DMS 273 (cell line): ENCODE data around the gene NFASC.

ENCODE experiments used
- DNase-seq: peaks from one replicate; lab custom pipeline; 2025; ENCODE audit not compliant: unreplicated experiment; lab: John Stamatoyannopoulos, UW

NFASC gene

DNA sequence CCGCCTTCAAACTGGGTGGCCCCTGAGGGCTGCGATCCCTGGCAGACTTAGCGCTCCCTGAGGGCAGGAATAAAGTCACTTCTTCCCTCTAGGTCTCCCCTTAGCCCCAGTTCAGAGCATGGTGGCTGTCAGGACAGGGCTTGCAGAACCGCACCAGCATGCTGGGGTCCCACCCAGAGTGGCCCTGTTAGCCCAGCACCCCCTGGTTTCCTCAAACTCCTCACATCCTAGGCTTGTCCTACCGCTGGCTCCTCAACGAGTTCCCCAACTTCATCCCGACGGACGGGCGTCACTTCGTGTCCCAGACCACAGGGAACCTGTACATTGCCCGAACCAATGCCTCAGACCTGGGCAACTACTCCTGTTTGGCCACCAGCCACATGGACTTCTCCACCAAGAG is 188.2 kb downstream of the NFASC start:
- DNase-seq, result no peak

DNA sequence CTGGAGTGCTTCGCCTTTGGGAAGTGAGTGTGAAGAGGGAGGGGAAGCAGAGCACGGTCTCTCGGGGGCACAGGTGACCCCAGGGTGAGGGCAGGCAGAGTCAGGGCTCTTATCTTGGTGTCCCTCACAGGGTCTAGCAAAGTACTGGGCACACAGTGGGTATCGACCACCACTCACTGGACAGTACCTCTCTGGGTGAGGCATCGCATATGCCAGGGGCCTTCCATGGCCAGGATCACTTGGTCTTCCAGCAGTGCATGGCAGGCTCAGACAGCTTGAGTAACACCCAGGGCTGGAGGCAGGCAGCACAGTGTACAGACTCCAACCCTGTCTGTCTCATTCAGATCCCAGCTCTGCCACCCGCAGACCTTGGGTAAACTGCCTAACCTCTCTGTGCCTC is 189.0 kb downstream of the NFASC start:
- DNase-seq, result no peak

- no peak for DNase-seq
These were observed 190.1 kb downstream of the NFASC start for GRCh38 chr1:205060746-205061145.

GRCh38 chr1:205061227-205061626 is 190.6 kb downstream of the NFASC start:
- no peak for DNase-seq

DNA sequence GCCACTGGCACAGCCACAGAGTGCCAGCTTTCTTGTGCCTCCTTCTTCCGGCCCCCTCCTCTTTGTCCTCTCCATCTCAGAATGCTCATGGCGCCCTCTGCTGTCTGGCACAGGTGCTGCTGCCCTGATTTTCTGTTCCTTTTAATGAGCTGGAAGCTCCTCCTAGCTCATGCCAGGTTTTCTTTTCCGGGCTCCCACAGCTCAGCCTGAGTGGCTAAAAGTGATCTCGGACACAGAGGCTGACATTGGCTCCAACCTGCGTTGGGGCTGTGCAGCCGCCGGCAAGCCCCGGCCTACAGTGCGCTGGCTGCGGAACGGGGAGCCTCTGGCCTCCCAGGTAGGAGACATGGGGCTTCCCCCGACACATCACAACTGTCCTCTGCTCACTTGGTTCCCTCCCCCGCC is 191.0 kb downstream of the NFASC start:
- peak; percentile 94 for DNase-seq

- no peak for DNase-seq
These were observed 191.7 kb downstream of the NFASC start for GRCh38 chr1:205062319-205062718.

GRCh38 chr1:205062895-205063294 is 192.2 kb downstream of the NFASC start:
- no peak for DNase-seq

DNA sequence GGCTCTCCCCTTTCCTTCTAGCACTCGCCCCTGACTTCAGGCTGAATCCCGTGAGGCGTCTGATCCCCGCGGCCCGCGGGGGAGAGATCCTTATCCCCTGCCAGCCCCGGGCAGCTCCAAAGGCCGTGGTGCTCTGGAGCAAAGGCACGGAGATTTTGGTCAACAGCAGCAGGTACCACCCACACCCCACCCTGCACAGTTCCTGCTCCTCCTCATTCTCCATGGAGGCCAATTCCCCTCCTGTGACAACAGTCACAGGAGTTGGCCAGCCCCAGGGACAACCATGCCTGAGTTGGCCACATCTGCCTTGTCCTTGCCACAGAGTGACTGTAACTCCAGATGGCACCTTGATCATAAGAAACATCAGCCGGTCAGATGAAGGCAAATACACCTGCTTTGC is 193.6 kb downstream of the NFASC start:
- no peak for DNase-seq

GRCh38 chr1:205064741-205065316 is 194.2 kb downstream of the NFASC start:
- no peak for DNase-seq

DNA sequence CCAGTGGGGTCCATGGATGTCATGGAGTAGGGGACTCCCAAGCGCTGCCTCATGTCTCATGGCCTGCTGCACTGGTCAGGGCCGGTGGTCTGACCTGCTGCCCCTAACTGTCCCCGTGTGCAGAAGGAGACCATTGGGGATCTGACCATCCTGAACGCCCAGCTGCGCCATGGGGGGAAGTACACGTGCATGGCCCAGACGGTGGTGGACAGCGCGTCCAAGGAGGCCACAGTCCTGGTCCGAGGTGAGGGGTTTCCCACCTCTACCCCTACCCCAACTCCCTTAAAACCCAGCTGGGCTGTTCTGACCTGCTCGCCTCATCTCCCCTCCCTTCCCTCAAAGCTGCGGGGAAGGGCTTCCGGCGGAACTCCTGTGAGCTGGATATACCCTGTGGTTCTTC is 195.0 kb downstream of the NFASC start:
- no peak for DNase-seq

DNA sequence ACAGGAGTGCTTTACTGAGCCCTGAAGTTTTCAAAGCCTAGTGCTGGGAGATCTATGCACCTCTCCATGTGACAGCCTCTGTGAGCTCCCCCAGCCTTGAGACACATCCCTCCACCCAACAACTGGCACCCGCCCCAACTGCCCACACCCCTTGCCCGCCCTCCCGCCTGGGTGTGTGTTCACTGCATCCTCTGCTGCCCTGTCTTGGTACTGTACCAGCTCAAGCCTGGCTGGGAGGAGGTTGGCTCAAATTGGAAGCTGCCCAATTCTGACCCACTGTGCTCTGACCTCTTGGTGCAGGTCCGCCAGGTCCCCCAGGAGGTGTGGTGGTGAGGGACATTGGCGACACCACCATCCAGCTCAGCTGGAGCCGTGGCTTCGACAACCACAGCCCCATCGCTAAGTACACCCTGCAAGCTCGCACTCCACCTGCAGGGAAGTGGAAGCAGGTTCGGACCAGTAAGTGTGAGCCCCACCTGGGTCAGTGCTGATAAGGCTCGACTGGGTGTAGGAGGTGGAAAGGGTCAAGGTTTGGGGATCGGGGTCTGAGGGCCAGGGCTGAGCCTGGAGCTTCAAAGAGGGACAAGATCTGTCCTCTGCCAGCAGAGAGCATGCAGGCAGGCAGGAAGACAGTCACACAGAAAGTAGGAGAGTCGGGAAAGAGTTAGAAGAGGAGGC is 195.6 kb downstream of the NFASC start:
- peak; percentile 69 for DNase-seq

DNA sequence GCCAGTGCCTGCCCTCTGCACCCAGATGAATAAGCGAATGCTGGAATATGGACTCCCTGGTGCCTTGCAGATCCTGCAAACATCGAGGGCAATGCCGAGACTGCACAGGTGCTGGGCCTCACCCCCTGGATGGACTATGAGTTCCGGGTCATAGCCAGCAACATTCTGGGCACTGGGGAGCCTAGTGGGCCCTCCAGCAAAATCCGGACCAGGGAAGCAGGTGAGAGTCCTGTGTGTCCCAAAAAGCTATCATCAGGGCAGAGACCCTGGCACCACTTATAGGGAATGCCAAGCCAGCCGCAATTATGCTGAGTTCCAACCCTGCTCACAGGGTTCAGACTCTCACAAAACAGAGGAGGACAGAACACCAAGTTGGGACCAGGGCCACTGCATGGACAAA is 196.4 kb downstream of the NFASC start:
- DNase-seq, result no peak

DNA sequence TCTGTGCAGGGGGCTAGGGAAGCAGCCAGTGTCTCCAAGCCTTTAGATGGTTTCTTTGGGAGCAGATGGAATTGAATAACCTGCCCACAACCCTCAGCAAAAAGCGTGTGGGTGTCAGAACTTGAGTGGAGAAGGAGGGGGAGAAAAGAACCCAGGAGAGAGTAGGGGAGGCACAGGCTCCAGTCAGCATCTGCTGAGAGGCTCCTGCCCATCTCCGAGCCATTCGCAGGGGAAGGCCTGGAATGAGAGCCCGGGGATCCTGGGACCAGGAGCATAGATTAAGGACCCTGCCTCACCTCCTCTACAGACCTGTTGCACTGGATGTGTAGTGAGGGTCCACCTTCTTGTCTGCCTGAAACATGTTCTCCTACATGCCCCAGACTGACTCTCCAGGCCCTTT is 197.3 kb downstream of the NFASC start:
- DNase-seq, result no peak

GRCh38 chr1:205068457-205069040 is 197.9 kb downstream of the NFASC start:
- DNase-seq, result no peak

DNA sequence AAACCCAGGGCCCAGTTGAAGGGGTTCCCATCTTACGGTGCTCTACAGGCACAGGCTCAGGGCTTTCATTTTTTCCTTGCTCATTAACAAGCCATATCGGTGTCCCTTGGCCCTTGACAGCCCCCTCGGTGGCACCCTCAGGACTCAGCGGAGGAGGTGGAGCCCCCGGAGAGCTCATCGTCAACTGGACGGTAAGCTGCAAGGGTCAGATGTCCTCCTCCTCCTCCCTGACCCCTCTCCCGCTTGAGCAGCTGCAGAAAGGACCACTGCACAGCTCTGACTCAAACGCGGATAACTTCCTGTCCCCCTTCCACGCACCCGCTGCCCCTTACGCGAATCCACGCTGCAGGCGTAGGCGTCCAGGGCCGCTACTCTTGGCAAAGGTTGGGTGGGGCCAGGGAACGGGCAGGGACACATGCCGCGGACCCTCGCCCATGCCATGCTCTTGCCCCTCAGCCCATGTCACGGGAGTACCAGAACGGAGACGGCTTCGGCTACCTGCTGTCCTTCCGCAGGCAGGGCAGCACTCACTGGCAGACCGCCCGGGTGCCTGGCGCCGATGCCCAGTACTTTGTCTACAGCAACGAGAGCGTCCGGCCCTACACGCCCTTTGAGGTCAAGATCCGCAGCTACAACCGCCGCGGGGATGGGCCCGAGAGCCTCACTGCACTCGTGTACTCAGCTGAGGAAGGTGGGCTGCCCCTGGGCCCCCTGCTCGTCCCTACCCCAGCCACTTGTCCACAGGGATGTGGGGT is 198.9 kb downstream of the NFASC start:
- DNase-seq, result no peak

- DNase-seq, result no peak
These were observed 200.4 kb downstream of the NFASC start for GRCh38 chr1:205071028-205071409.

DNA sequence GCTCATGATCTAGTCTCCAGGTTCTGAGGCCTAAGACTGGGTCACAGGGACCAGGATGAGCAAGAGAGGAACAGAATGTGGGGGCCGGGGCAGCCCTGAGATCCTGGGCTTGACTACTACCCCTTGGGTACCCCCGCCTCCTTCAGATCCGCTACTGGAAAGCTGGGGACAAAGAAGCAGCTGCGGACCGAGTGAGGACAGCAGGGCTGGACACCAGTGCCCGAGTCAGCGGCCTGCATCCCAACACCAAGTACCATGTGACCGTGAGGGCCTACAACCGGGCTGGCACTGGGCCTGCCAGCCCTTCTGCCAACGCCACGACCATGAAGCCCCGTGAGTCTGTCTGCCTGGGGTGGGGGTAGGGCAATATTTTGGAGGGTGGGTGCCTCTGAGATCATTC is 201.1 kb downstream of the NFASC start:
- no peak for DNase-seq

- no peak for DNase-seq
These were observed 201.6 kb downstream of the NFASC start for GRCh38 chr1:205072286-205072685.
